Mucosa of gallbladder (tissue), 1 donor: ENCODE data around the gene SNW1. TPM values are rescaled to one million over a fixed set of nuclear protein-coding genes. Genes with fewer than 3 reads are reported as not detected.

Experiments used
- total RNA-seq: library from RNA; stranded (reverse); gene quantifications from one replicate; pipeline ENCODE4 v1.2.1, GENCODE V29; 2021
- donor health status: DM: no; HTN: no; CAD: no.

The SNW1 gene
- total RNA-seq, 1 donor from 2014 or later: 56.2 TPM

Other genes starting within 250 kb of the SNW1 start
- 44.2 TPM for gene SPTLC2, start 144.5 kb downstream of the SNW1 start, total RNA-seq
- gene ALKBH1, start 53.1 kb downstream of the SNW1 start, total RNA-seq: 10.2 TPM
- 77.7 TPM for gene SLIRP, start 53.1 kb downstream of the SNW1 start, total RNA-seq
- gene ADCK1, start 39.0 kb upstream of the SNW1 start, total RNA-seq: 9.1 TPM